SKM-1 treated with dmso at 0.1 percent for 144 hours (cell line): ENCODE results near the gene MEF2C.
"Not testable (repeated sequence)": the region's sequence is repeated elsewhere in the genome, so short reads cannot be mapped to it uniquely, and the experiment has no call there.

Experiments used
- DNase-seq: peaks from one replicate; lab custom pipeline; 2025; ENCODE audit not compliant: unreplicated experiment; lab: John Stamatoyannopoulos, UW

MEF2C gene

GRCh38 chr5:88808153-88808552 is 74.8 kb downstream of the MEF2C start:
- DNase-seq, result no peak

- no peak for DNase-seq
Measured at GRCh38 chr5:88807327-88807726, 75.7 kb downstream of the MEF2C start.

GRCh38 chr5:88806338-88806737 is 76.6 kb downstream of the MEF2C start:
- DNase-seq, result no peak

GRCh38 chr5:88805151-88805784 is 77.7 kb downstream of the MEF2C start:
- no peak for DNase-seq

GRCh38 chr5:88804444-88804843 is 78.5 kb downstream of the MEF2C start:
- DNase-seq, result no peak

- DNase-seq, result no peak
Measured at GRCh38 chr5:88803309-88803708, 79.7 kb downstream of the MEF2C start.

- no peak for DNase-seq
Measured at GRCh38 chr5:88799938-88800535, 82.9 kb downstream of the MEF2C start.

GRCh38 chr5:88798933-88799332 is 84.1 kb downstream of the MEF2C start:
- not testable (repeated sequence) for DNase-seq

- DNase-seq, result not testable (repeated sequence)
Measured at GRCh38 chr5:88793797-88794196, 89.2 kb downstream of the MEF2C start.

GRCh38 chr5:88792144-88792840 is 90.7 kb downstream of the MEF2C start:
- DNase-seq, result no peak

GRCh38 chr5:88787856-88788255 is 95.1 kb downstream of the MEF2C start:
- DNase-seq, result no peak

- no peak for DNase-seq
Measured at GRCh38 chr5:88786789-88787188, 96.2 kb downstream of the MEF2C start.

- no peak for DNase-seq
Measured at GRCh38 chr5:88785746-88786565, 97.0 kb downstream of the MEF2C start.

GRCh38 chr5:88782571-88782970 is 100.4 kb downstream of the MEF2C start:
- no peak for DNase-seq

GRCh38 chr5:88780736-88781135 is 102.2 kb downstream of the MEF2C start:
- no peak for DNase-seq

- no peak for DNase-seq
Measured at GRCh38 chr5:88778736-88779135, 104.2 kb downstream of the MEF2C start.

GRCh38 chr5:88776692-88777091 is 106.3 kb downstream of the MEF2C start:
- DNase-seq, result no peak

GRCh38 chr5:88772831-88773230 is 110.2 kb downstream of the MEF2C start:
- no peak for DNase-seq

- no peak for DNase-seq
Measured at GRCh38 chr5:88772047-88772446, 110.9 kb downstream of the MEF2C start.

GRCh38 chr5:88770276-88771257 is 112.4 kb downstream of the MEF2C start:
- DNase-seq, result no peak
